ENCODE results near the gene RAI1.

GRCh38 chr17:17698869-17699351 is 17.7 kb downstream of the RAI1 start:
- no peak for TF ChIP-seq EZH2 (IDR thresholded peaks at IDR 0.05)
- TF ChIP-seq POLR2AphosphoS5 (IDR thresholded peaks at IDR 0.05; ENCODE audit: borderline replicate concordance, low read depth, low read length), result no peak
